HCT116 (cell line): ENCODE measurements around the gene INPP5K. TPM values are rescaled to one million over a fixed set of nuclear protein-coding genes. Genes with fewer than 3 reads are reported as not detected.

ENCODE experiments used
- ATAC-seq: fragments of 200-7000 bp; cut with Tn5 transposase; 2 replicates; pipeline ENCODE4 v1.9.1; 2020; ENCODE audit warnings: mild to moderate bottlenecking, moderate library complexity
- BruUV-seq: library from RNA; stranded (reverse); fragments of 400-500 nt; replicated peaks from 2 replicates; lab custom pipeline; 2021; lab: Mats Ljungman, UMichigan
- CTCF ChIA-PET: fragments of 300-600 bp; sonication (Branson Sonifier 250); formaldehyde crosslinking; loops from one replicate; lab custom pipeline; 2021; ENCODE audit warnings: antibody characterized with exemption; lab: Charles Lee
- POLR2A ChIA-PET: fragments of 300-600, 350-600 bp; sonication (Branson Sonifier 250); formaldehyde crosslinking; loops from one replicate; lab custom pipeline; 2021; ENCODE audit warnings: antibody characterized with exemption; lab: Charles Lee
- RAD21 ChIA-PET, 2 experiments: fragments of 300-600 bp; sonication (Branson Sonifier 250); formaldehyde crosslinking; loops; one replicate each; lab custom pipeline; 2023; ENCODE audit warnings: low total read pairs in 2 of 2; ENCODE audit not compliant: uncharacterized antibody in 2 of 2, unreplicated experiment in 2 of 2, low non-redundant PET in 1 of 2; lab: Charles Lee
- DNase-seq: peaks from one replicate; pipeline ENCODE4 v3.0.0-alpha.2; 2010; ENCODE audit warnings: low read depth, low spot score
- H2AFZ ChIP-seq: fragments of 200-600 bp; shearing (Covaris generic), sonication (generic); 2 replicates; pipeline ENCODE4 v1.6.1; 2017; ENCODE audit warnings: low read depth, mixed run types, mixed read lengths, antibody characterized with exemption, low read length; ENCODE audit not compliant: poor library complexity, severe bottlenecking
- H3K27ac ChIP-seq: 2 replicates; pipeline ENCODE4 v1.5.1; 2012; ENCODE audit warnings: low read depth, low read length
- H3K27me3 ChIP-seq: fragments of 200-600 bp; sonication (generic); 2 replicates; pipeline ENCODE4 v1.6.1; 2016; ENCODE audit warnings: mixed run types, low read length, mixed read lengths; ENCODE audit not compliant: insufficient read depth
- H3K36me3 ChIP-seq, 2 experiments: fragments of 200-500 bp in 1 of 2; fragments of 200-600 bp in 1 of 2; sonication (Bioruptor generic) in 1 of 2; sonication (generic) in 1 of 2; 2 replicates each; pipeline versions ENCODE4 v1.5.1 to v1.6.1; 2014 to 2016; ENCODE audit warnings: low read length in 2 of 2, inconsistent platforms in 1 of 2, mixed read lengths in 1 of 2, mixed run types in 1 of 2; ENCODE audit not compliant: insufficient read depth in 2 of 2, control insufficient read depth in 1 of 2
- H3K4me1 ChIP-seq, 2 experiments: fragments of 200-600 bp in 1 of 2; sonication (generic) in 1 of 2; 2 replicates each; pipeline versions ENCODE4 v1.5.1 to v1.6.1; 2012 to 2017; ENCODE audit warnings: low read length in 2 of 2, inconsistent platforms in 1 of 2, mild to moderate bottlenecking in 1 of 2, mixed read lengths in 1 of 2, mixed run types in 1 of 2, moderate library complexity in 1 of 2; ENCODE audit not compliant: insufficient read depth in 2 of 2, control insufficient read depth in 1 of 2
- H3K4me2 ChIP-seq: fragments of 200-600 bp; sonication (generic); 2 replicates; pipeline ENCODE4 v1.6.1; 2017; ENCODE audit warnings: mixed run types, low read length, mixed read lengths
- H3K4me3 ChIP-seq, 2 experiments: fragments of 200-600 bp in 1 of 2; sonication (generic) in 1 of 2; replicated peaks in 1 of 2; 2 replicates each; pipeline ENCODE4 v1.5.1; 2011 to 2016; ENCODE audit warnings: low read length in 2 of 2, control low read depth in 1 of 2, low read depth in 1 of 2, mild to moderate bottlenecking in 1 of 2, mixed read lengths in 1 of 2, mixed run types in 1 of 2
- H3K79me2 ChIP-seq: fragments of 200-600 bp; sonication (generic); 2 replicates; pipeline ENCODE4 v1.6.1; 2017; ENCODE audit warnings: mild to moderate bottlenecking, mixed run types, low read length, moderate library complexity, mixed read lengths; ENCODE audit not compliant: insufficient read depth
- H3K9ac ChIP-seq: fragments of 200-600 bp; sonication (generic); 2 replicates; pipeline ENCODE4 v1.6.1; 2016; ENCODE audit warnings: low read length, mixed read lengths
- H3K9me2 ChIP-seq: fragments of 200-600 bp; sonication (generic), shearing (Covaris generic); 2 replicates; pipeline ENCODE4 v1.6.1; 2017; ENCODE audit warnings: mixed run types, mild to moderate bottlenecking, moderate library complexity; ENCODE audit not compliant: insufficient read depth
- H3K9me3 ChIP-seq, 2 experiments: fragments of 200-500 bp in 1 of 2; fragments of 200-600 bp in 1 of 2; sonication (Bioruptor generic) in 1 of 2; sonication (generic) in 1 of 2; 2 replicates each; pipeline ENCODE4 v1.6.1; 2014 to 2017; ENCODE audit warnings: low read length in 2 of 2, mixed read lengths in 2 of 2, inconsistent platforms in 1 of 2, low read depth in 1 of 2, mild to moderate bottlenecking in 1 of 2, mixed run types in 1 of 2, moderate library complexity in 1 of 2; ENCODE audit not compliant: control insufficient read depth in 1 of 2, insufficient read depth in 1 of 2
- H4K20me1 ChIP-seq: fragments of 200-600 bp; sonication (generic), shearing (Covaris generic); 2 replicates; pipeline ENCODE4 v1.6.1; 2017; ENCODE audit warnings: mixed run types, mild to moderate bottlenecking, moderate library complexity; ENCODE audit not compliant: insufficient read depth
- REST ChIP-seq: IDR thresholded peaks from 2 replicates; pipeline ENCODE4 v1.6.1; 2012; ENCODE audit warnings: low read depth
- SP1 ChIP-seq: IDR thresholded peaks from 2 replicates; pipeline ENCODE4 v1.6.1; 2012; ENCODE audit warnings: low read depth
- ZFX ChIP-seq: fragments of 450-650 bp; IDR thresholded peaks from 2 replicates; pipeline ENCODE4 v1.6.1; 2017
- intact Hi-C: fragments of 100-400 bp; cut with micrococcal nuclease; formaldehyde crosslinking; loops from 2 replicates; pipeline ENCODE4 v1.10.0; 2022
- total RNA-seq: library from RNA; stranded (reverse); gene quantifications from one replicate; pipeline ENCODE4 v1.2.1, GENCODE V29; 2021; ENCODE audit not compliant: unreplicated experiment
- TF ChIP-seq, protein P1 (sequence below): IDR thresholded peaks from 2 replicates; pipeline ENCODE4 v1.6.1; 2011; ENCODE audit warnings: mild to moderate bottlenecking, low read length, moderate library complexity; ENCODE audit not compliant: insufficient replicate concordance; ENCODE audit errors: extremely low read depth

Gene INPP5K
- total RNA-seq, 1 experiment from 2014 or later: 25.6 TPM

- ATAC-seq (no peak), DNase-seq (no peak)
- Histone ChIP-seq H3K27ac (no peak overlapping the region), H3K4me1 (no peaks in the 10 kb centered on the region), H3K4me2 (no peak overlapping the region), H3K4me3 (no peak overlapping the region), H3K27me3 (no peaks in the 10 kb centered on the region), H3K9ac (no peak overlapping the region), H2AFZ (no peak overlapping the region), H3K9me2 (no peaks in the 10 kb centered on the region), H3K36me3 (peaks cover 29 to 51% of the 10 kb centered on the region in 2 experiments; a peak in 3 of 4 replicates), H3K79me2 (peaks cover 76% of the 10 kb centered on the region), H3K9me3 (no peaks in the 10 kb centered on the region), H4K20me1 (peaks cover 3% of the 10 kb centered on the region; the same call in 1 of the 2 replicates)
- POLR2A ChIA-PET: no interaction called here
- BruUV-seq: no TSS peak
- intact Hi-C loops: no loop called here
- CTCF ChIA-PET: no interaction called here
- TF ChIP-seq REST: no peak
- TF ChIP-seq, protein P1, sequence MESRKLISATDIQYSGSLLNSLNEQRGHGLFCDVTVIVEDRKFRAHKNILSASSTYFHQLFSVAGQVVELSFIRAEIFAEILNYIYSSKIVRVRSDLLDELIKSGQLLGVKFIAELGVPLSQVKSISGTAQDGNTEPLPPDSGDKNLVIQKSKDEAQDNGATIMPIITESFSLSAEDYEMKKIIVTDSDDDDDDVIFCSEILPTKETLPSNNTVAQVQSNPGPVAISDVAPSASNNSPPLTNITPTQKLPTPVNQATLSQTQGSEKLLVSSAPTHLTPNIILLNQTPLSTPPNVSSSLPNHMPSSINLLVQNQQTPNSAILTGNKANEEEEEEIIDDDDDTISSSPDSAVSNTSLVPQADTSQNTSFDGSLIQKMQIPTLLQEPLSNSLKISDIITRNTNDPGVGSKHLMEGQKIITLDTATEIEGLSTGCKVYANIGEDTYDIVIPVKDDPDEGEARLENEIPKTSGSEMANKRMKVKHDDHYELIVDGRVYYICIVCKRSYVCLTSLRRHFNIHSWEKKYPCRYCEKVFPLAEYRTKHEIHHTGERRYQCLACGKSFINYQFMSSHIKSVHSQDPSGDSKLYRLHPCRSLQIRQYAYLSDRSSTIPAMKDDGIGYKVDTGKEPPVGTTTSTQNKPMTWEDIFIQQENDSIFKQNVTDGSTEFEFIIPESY: no peak
- no peak for TF ChIP-seq SP1
- no peak for TF ChIP-seq ZFX
- RAD21 ChIA-PET: no interaction called here
Measured at GRCh38 chr17:1554751-1555540, 38.5 kb upstream of the INPP5K start.
